Measurements from ENCODE around the gene PELO. TPM values are rescaled to one million over a fixed set of nuclear protein-coding genes. Genes with fewer than 3 reads are reported as not detected.

Gene PELO
- total RNA-seq, 1 donor from 2014 or later: 21.3 TPM

DNA sequence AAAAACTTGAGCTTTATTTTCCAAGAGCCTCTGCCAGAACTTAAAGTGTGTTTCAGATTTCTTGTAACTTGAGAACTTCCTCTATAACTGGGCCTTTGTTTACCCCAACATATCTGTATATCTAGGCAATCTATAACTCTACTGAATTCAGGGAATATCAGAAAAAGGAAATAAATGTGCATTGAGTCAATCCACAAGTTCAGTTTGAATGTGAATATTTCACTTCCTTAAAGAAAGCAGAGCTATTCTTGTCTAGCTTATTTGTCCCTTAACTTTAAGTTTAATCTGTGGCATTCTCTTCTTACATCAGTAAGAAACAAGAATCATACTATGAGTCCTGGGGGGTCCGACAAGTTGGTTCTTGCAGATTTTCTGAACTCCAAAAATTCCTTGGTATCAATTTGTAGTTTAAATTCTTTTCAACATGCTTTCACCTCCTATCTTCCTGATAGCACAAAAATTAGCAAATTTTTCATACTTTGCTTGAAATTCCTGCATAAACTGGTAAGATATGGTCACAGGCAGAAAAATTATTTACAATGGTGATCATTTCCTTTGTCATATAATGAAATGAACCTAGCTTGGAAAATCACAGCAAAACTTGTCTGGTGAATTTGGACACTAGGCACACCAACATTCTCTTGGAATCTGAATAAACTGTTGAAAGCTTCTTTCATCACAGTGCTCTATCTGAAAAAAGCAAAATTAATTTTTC is 19.8 kb upstream of the PELO start:
- FAIRE-seq (no peak), DNase-seq (ENCODE audit: low read depth) (no peak)
- TF ChIP-seq, protein P1, sequence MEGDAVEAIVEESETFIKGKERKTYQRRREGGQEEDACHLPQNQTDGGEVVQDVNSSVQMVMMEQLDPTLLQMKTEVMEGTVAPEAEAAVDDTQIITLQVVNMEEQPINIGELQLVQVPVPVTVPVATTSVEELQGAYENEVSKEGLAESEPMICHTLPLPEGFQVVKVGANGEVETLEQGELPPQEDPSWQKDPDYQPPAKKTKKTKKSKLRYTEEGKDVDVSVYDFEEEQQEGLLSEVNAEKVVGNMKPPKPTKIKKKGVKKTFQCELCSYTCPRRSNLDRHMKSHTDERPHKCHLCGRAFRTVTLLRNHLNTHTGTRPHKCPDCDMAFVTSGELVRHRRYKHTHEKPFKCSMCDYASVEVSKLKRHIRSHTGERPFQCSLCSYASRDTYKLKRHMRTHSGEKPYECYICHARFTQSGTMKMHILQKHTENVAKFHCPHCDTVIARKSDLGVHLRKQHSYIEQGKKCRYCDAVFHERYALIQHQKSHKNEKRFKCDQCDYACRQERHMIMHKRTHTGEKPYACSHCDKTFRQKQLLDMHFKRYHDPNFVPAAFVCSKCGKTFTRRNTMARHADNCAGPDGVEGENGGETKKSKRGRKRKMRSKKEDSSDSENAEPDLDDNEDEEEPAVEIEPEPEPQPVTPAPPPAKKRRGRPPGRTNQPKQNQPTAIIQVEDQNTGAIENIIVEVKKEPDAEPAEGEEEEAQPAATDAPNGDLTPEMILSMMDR (IDR thresholded peaks at IDR 0.05; ENCODE audit: insufficient read depth, low read length, severe bottlenecking): no peak
- H3K4me3 ChIP-seq (ENCODE audit: low read depth, low read length): no peak overlapping the region
- H3K36me3 ChIP-seq (ENCODE audit: control insufficient read depth, insufficient read depth, low read length): no peaks in the 10 kb centered on the region
- H3K27me3 ChIP-seq (ENCODE audit: control insufficient read depth, insufficient read depth, low read length): no peaks in the 10 kb centered on the region

DNA sequence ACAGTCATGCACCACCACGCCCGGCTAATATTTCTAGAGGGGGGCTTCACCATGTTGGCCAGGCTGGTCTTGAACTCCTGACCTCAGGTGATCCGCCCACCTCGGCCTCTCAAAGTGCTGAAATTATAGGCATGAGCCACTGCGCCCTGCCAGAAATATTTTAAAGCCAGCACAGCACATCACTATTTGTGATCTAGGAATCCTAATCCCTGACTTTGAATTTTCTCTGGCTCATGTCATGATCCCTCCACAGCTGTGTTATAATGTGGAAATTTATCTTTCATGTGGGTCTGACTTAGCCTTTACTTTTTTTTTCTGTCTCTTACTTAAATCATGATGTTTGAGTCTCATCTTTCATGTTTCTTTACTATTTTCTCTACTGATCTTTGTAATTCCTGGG is 18.7 kb upstream of the PELO start:
- H3K4me3 ChIP-seq (ENCODE audit: low read depth, low read length): no peak overlapping the region
- FAIRE-seq (no peak), DNase-seq (ENCODE audit: low read depth) (no peak)
- no peaks in the 10 kb centered on the region for H3K36me3 ChIP-seq (ENCODE audit: control insufficient read depth, insufficient read depth, low read length)
- TF ChIP-seq, protein P1 (IDR thresholded peaks at IDR 0.05; ENCODE audit: insufficient read depth, low read length, severe bottlenecking): no peak
- no peaks in the 10 kb centered on the region for H3K27me3 ChIP-seq (ENCODE audit: control insufficient read depth, insufficient read depth, low read length)

DNA sequence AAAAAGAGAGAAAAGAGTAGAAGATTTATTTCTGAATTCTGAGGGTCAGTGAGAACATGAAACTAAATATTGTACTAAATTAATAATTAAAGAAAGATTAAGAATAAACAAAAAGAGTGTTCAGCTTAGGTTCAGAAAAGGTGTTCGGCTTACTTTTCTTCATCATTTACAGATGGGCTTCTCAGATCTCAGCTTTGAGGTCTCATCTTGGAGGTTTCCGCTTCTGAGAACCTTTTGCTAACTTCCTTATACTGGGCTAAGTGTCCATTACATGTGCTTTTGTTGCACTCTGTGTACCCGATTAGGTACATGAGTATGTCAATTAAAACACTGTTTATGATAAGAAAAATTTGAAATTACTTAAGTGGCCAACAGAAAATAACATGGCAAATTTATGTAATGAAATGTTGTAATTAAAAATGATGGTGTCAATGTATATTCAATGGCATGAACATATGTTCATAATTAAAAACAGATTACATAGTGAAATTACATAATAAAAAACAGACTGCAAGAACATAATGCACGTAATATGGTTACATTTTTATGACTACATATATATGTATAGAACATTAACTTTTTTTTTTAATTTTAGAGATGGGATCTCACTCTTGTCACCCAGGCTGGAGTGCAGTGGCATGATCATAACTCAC is 17.3 kb upstream of the PELO start:
- DNase-seq (ENCODE audit: low read depth): no peak
- no peak overlapping the region for H3K4me3 ChIP-seq (ENCODE audit: low read depth, low read length)
- H3K36me3 ChIP-seq (ENCODE audit: control insufficient read depth, insufficient read depth, low read length): no peaks in the 10 kb centered on the region
- TF ChIP-seq, protein P1 (IDR thresholded peaks at IDR 0.05; ENCODE audit: insufficient read depth, low read length, severe bottlenecking): no peak
- H3K27me3 ChIP-seq (ENCODE audit: control insufficient read depth, insufficient read depth, low read length): no peaks in the 10 kb centered on the region
- FAIRE-seq: no peak

DNA sequence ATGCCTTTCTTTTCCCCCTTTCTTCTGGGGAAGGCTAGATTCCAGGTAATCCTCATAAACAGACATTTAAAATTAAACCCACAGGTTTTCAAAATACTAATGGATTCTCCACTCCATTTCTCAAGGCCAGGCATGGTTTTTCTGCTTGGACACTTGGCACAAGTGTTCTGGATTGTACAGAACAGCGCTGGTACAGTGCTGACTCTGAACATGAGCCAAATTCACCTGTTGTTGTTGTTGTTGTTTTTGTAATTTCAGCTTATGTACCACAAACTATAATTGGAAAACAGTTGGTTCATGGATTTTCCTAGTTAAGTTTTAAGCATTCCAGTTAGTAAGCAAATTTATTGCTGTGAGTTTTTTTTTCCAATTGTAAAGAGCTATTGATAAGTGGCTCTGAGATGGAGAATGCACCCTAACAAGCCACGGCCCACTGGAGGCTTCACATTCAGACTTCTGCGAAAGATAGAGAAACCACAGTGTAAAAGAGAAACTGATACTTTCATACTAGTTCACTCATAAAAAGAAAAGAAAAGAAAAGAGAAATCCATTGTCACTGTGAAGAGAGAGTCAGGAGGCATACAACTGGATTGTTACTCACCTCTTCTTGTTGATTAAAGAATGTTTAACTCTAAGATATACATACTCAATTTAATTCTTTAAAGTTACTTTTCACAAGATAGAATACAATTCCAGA is 16.2 kb upstream of the PELO start:
- TF ChIP-seq, protein P1 (IDR thresholded peaks at IDR 0.05; ENCODE audit: insufficient read depth, low read length, severe bottlenecking): no peak

DNA sequence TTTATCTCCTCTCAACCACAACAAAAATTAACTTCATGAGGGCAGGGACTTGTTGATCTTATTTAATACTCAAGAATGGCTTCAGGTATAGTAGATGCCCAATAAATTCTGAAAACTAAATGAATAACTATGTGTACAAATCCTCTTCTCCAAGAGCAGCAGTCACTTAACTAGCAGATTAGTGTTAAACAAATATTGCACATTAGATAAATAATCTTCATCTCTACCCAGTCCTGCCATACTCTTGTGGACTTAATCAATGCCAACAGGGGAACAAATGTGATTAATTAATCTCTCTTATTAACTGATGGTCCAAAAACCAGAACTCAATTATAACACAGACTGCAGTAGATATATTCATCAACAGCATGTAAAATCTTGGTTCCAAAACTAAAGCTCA is 15.0 kb upstream of the PELO start:
- Histone ChIP-seq H3K4me3 (ENCODE audit: low read depth, low read length) (no peak overlapping the region), H3K27me3 (ENCODE audit: control insufficient read depth, insufficient read depth, low read length) (no peaks in the 10 kb centered on the region), H3K36me3 (ENCODE audit: control insufficient read depth, insufficient read depth, low read length) (no peaks in the 10 kb centered on the region)
- TF ChIP-seq, protein P1 (IDR thresholded peaks at IDR 0.05; ENCODE audit: insufficient read depth, low read length, severe bottlenecking): no peak
- DNase-seq (ENCODE audit: low read depth) (no peak), FAIRE-seq (no peak)

More for the DNA sequence above, 16.2 kb upstream of the PELO start:
- no peaks in the 10 kb centered on the region for H3K36me3 ChIP-seq (ENCODE audit: control insufficient read depth, insufficient read depth, low read length)
- H3K27me3 ChIP-seq (ENCODE audit: control insufficient read depth, insufficient read depth, low read length): no peaks in the 10 kb centered on the region
- DNase-seq (ENCODE audit: low read depth) (no peak), FAIRE-seq (no peak)
- H3K4me3 ChIP-seq (ENCODE audit: low read depth, low read length): no peak overlapping the region
